ENCODE measurements around the gene ROGDI. TPM values are rescaled to one million over a fixed set of nuclear protein-coding genes. Genes with fewer than 3 reads are reported as not detected.

Gene ROGDI
- total RNA-seq, 1 experiment from 2014 or later = 36.4 TPM

- no peak overlapping the region for H3K4me2 ChIP-seq (ENCODE audit: insufficient read depth, insufficient read length, low read length)
- no peak overlapping the region for H4K8ac ChIP-seq (replicated peaks; ENCODE audit: insufficient read length, low read depth, low read length)
- H3T11ph ChIP-seq (ENCODE audit: low read length) = no peak overlapping the region
- H3K27me3 ChIP-seq (ENCODE audit: insufficient read depth, low read length) = no peaks in the 10 kb centered on the region
- H3K36me3 Mint-ChIP-seq (ENCODE audit: insufficient read depth in 1 of 3, low read depth in 3 of 3) = peaks cover 29 to 73% (median 60%) of the 10 kb centered on the region in 3 experiments; a peak in 6 of 7 replicates
- no peak overlapping the region for H2BK120ac ChIP-seq (ENCODE audit: low read depth, low read length, poor library complexity, severe bottlenecking)
- H2BK5ac ChIP-seq (ENCODE audit: insufficient read length, low read length) = no peak overlapping the region
- H3K79me2 ChIP-seq (ENCODE audit: insufficient read depth, low read length) = peaks cover 3% of the 10 kb centered on the region; the same call in 1 of the 2 replicates
- H3K27ac Mint-ChIP-seq = no peak overlapping the region
- H3K9me3 ChIP-seq (ENCODE audit: control insufficient read depth, low read depth, low read length) = no peaks in the 10 kb centered on the region
- no peaks in the 10 kb centered on the region for H4K20me1 ChIP-seq (ENCODE audit: control insufficient read depth, insufficient read depth, insufficient read length)
- H3K27ac ChIP-seq (ENCODE audit: insufficient read length, low read depth, low read length) = no peak overlapping the region
- no peak overlapping the region for H2AK5ac ChIP-seq (ENCODE audit: insufficient read length, low read length)
- H3K14ac ChIP-seq (ENCODE audit: insufficient read depth, low read length) = no peak overlapping the region
- no peak overlapping the region for H3K18ac ChIP-seq (ENCODE audit: insufficient read length, low read depth, low read length)
- no CpG with 5 or more reads among the region's 2 CpGs for WGBS (ENCODE audit: extremely low coverage, insufficient read length, low lambda C conversion rate)
- no peaks in the 10 kb centered on the region for H3K4me1 Mint-ChIP-seq
- H4K5ac ChIP-seq (ENCODE audit: insufficient read length, low read depth, low read length) = no peak overlapping the region
- H2AFZ ChIP-seq (ENCODE audit: low read length) = no peak overlapping the region
- no peak overlapping the region for H4K91ac ChIP-seq (ENCODE audit: insufficient read length, low read depth, low read length)
- no peak for TF ChIP-seq CTCF (conservative IDR thresholded peaks at IDR 0.05)
- H3K9ac ChIP-seq (ENCODE audit: extremely low read depth, insufficient read length, low read length) = no peak overlapping the region
- H3K4me3 Mint-ChIP-seq = no peak overlapping the region
- no peak overlapping the region for H3K56ac ChIP-seq (ENCODE audit: insufficient read length, low read depth, low read length)
- H2BK15ac ChIP-seq (ENCODE audit: low read depth, low read length) = no peak overlapping the region
- no peaks in the 10 kb centered on the region for H3K79me1 ChIP-seq (ENCODE audit: insufficient read depth, low read depth, low read length, poor library complexity, severe bottlenecking)
- H3K23ac ChIP-seq (ENCODE audit: insufficient read length, low read depth, low read length) = no peak overlapping the region
- no peak overlapping the region for H3K4ac ChIP-seq (ENCODE audit: low read depth, low read length)
- H3K27me3 Mint-ChIP-seq (ENCODE audit: low read depth) = no peaks in the 10 kb centered on the region
- H3K4me1 ChIP-seq (ENCODE audit: insufficient read depth, low read length) = no peaks in the 10 kb centered on the region
- H2BK20ac ChIP-seq (ENCODE audit: low read depth, low read length, poor library complexity, severe bottlenecking) = no peak overlapping the region
- H3K9me3 Mint-ChIP-seq = no peaks in the 10 kb centered on the region
- no peaks in the 10 kb centered on the region for H3K23me2 ChIP-seq (ENCODE audit: insufficient read length, low read depth, low read length, poor library complexity, severe bottlenecking)
- DNase-seq = no peak
- no peak overlapping the region for H2BK12ac ChIP-seq (ENCODE audit: insufficient read length, low read depth, low read length)
These were observed 34.3 kb upstream of the ROGDI start for GRCh38 chr16:4836727-4837126.
